ENCODE measurements around the gene KIAA0753. TPM values are rescaled to one million over a fixed set of nuclear protein-coding genes. Genes with fewer than 3 reads are reported as not detected.
"Not testable (repeated sequence)": the region's sequence is repeated elsewhere in the genome, so short reads cannot be mapped to it uniquely, and the experiment has no call there.

KIAA0753 gene
- total RNA-seq, 4 donors from 2014 or later = 3.0 to 6.3 (median 3.6) TPM

- DNase-seq = no peak
- in situ Hi-C loops (cut with MboI; ENCODE audit: low sequenced_read_pairs in 4 of 4) (loop anchor here in 1 of 4 donors (25.0 kb wide), 1 partner anchor 135 kb away; no protein-coding TSS in a partner anchor), intact Hi-C loops (cut with DNase I; ENCODE audit: low total_unique reads) (no loop called here)
- H3K4me1 ChIP-seq = peaks cover 7 to 11% of the 10 kb centered on the region in 2 donors
- no peaks in the 10 kb centered on the region for H3K27me3 ChIP-seq
- no peak for ATAC-seq
- H3K27ac ChIP-seq = no peak overlapping the region
- TF ChIP-seq CTCF (IDR thresholded peaks at IDR 0.05 in 4 of 5, conservative IDR thresholded peaks at IDR 0.05 in 1 of 5) = no peak
- H3K36me3 ChIP-seq = peaks cover 0 to 44% of the 10 kb centered on the region in 2 donors
- H3K4me3 ChIP-seq = no peak overlapping the region
- H3K9me3 ChIP-seq = no peaks in the 10 kb centered on the region
Measured at GRCh38 chr17:6596941-6597340, 43.6 kb downstream of the KIAA0753 start.

- in situ Hi-C loops (cut with MboI; ENCODE audit: low sequenced_read_pairs in 4 of 4) (loop anchor here in 1 of 4 donors (25.0 kb wide), 1 partner anchor 134 kb away; no protein-coding TSS in a partner anchor), intact Hi-C loops (cut with DNase I; ENCODE audit: low total_unique reads) (no loop called here)
- ATAC-seq (no peak), DNase-seq (no peak)
- TF ChIP-seq POLR2A (IDR thresholded peaks at IDR 0.05) = no peak
- TF ChIP-seq CTCF (IDR thresholded peaks at IDR 0.05 in 4 of 5, conservative IDR thresholded peaks at IDR 0.05 in 1 of 5) = no peak
- Histone ChIP-seq H3K4me1 (peaks cover 7 to 11% of the 10 kb centered on the region in 2 donors), H3K27ac (no peak overlapping the region), H3K4me3 (no peak overlapping the region), H3K36me3 (peaks cover 0 to 44% of the 10 kb centered on the region in 2 donors), H3K27me3 (no peaks in the 10 kb centered on the region), H3K9me3 (no peaks in the 10 kb centered on the region)
Measured at GRCh38 chr17:6596511-6596910, 44.0 kb downstream of the KIAA0753 start.

GRCh38 chr17:6596081-6596480 is 44.4 kb downstream of the KIAA0753 start:
- TF ChIP-seq POLR2A (IDR thresholded peaks at IDR 0.05) (no peak), CTCF (IDR thresholded peaks at IDR 0.05 in 4 of 5, conservative IDR thresholded peaks at IDR 0.05 in 1 of 5) (no peak)
- Histone ChIP-seq H3K27ac (no peak overlapping the region), H3K4me1 (peaks cover 7 to 11% of the 10 kb centered on the region in 2 donors), H3K27me3 (no peaks in the 10 kb centered on the region), H3K9me3 (no peaks in the 10 kb centered on the region), H3K36me3 (peaks cover 0 to 41% of the 10 kb centered on the region in 2 donors), H3K4me3 (no peak overlapping the region)
- in situ Hi-C loops (cut with MboI; ENCODE audit: low sequenced_read_pairs in 4 of 4) (loop anchor here in 1 of 4 donors (25.0 kb wide), 1 partner anchor 134 kb away; no protein-coding TSS in a partner anchor), intact Hi-C loops (cut with DNase I; ENCODE audit: low total_unique reads) (no loop called here)
- peak in 1 of 2 donors; percentile 45 for ATAC-seq
- DNase-seq = no peak

DNA sequence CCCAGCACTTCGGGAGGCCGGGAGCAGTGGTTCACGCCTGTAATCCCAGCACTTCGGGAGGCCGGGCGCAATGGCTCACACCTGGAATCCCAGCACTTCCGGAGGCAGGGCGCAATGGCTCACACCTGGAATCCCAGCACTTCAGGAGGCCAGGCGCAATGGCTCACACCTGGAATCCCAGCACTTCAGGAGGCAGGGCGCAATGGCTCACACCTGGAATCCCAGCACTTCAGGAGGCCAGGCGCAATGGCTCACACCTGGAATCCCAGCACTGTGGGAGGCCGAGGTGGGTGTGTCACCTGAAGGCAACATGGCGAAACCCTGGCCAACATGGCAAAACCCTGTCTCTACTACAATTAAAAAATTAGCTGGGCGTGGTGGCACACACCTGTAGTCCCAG is 47.1 kb downstream of the KIAA0753 start:
- not testable (repeated sequence) for H3K27ac ChIP-seq, DNase-seq
- in situ Hi-C loops (cut with MboI; ENCODE audit: low sequenced_read_pairs in 4 of 4) = loop anchor here in 1 of 4 donors (25.0 kb wide), 1 partner anchor 131 kb away; no protein-coding TSS in a partner anchor

DNA sequence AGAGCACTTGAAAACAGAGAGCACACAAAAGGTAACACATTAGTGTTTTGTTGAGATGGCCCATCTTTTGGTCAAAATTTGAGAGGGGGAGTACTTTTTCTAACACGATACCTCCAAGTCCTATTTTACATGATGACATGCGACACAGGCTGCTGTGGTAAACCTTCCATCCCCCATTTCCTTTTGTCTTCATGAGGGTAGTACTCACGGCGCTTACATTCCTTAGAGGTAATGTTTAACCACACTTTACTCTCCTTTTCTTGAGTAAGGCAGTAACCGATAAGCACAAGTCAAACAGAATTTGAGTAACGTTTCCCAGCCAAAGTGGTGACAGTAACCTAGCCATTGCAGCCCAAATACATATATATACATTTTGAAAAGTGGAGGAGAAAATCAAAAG is 48.3 kb downstream of the KIAA0753 start:
- intact Hi-C loops (cut with DNase I; ENCODE audit: low total_unique reads) (no loop called here), in situ Hi-C loops (cut with MboI; ENCODE audit: low sequenced_read_pairs in 4 of 4) (loop anchor here in 1 of 4 donors (25.0 kb wide), 1 partner anchor 130 kb away; no protein-coding TSS in a partner anchor)

More for the DNA sequence above, 47.1 kb downstream of the KIAA0753 start:
- intact Hi-C loops (cut with DNase I; ENCODE audit: low total_unique reads); H3K4me1 ChIP-seq; H3K9me3 ChIP-seq; ATAC-seq; H3K27me3 ChIP-seq; H3K4me3 ChIP-seq: not testable (repeated sequence)
- peaks cover 0 to 55% of the 10 kb centered on the region in 2 donors for H3K36me3 ChIP-seq

More for the DNA sequence above, 48.3 kb downstream of the KIAA0753 start:
- ATAC-seq (no peak), DNase-seq (no peak)
- no peaks in the 10 kb centered on the region for H3K27me3 ChIP-seq
- H3K27ac ChIP-seq = no peak overlapping the region
- H3K36me3 ChIP-seq = peaks cover 0 to 59% of the 10 kb centered on the region in 2 donors
- no peaks in the 10 kb centered on the region for H3K9me3 ChIP-seq
- no peak overlapping the region for H3K4me3 ChIP-seq
- TF ChIP-seq CTCF (IDR thresholded peaks at IDR 0.05 in 4 of 5, conservative IDR thresholded peaks at IDR 0.05 in 1 of 5) = no peak
- no peak for TF ChIP-seq POLR2A (IDR thresholded peaks at IDR 0.05)
- no peaks in the 10 kb centered on the region for H3K4me1 ChIP-seq
